NT2/D1 (cell line): ENCODE measurements around the gene TPCN1.

Experiments
- SUZ12 ChIP-seq: IDR thresholded peaks from 2 replicates; pipeline ENCODE4 v1.6.1; 2011; ENCODE audit not compliant: insufficient read length, insufficient read depth; ENCODE audit errors: extremely low read depth
- YY1 ChIP-seq: IDR thresholded peaks from 2 replicates; pipeline ENCODE4 v1.6.1; 2011; ENCODE audit not compliant: insufficient read length, insufficient read depth
- ZNF274 ChIP-seq: IDR thresholded peaks from 2 replicates; pipeline ENCODE4 v1.6.1; 2011; ENCODE audit warnings: mild to moderate bottlenecking, low read depth, low read length

- TF ChIP-seq YY1: no peak
- no peak for TF ChIP-seq ZNF274
- no peak for TF ChIP-seq SUZ12
Observed at GRCh38 chr12:113244047-113244460, 22.8 kb downstream of the TPCN1 start.
